NOMO-1 (cell line): ENCODE results near the gene CYP2J2.
"Not testable (repeated sequence)": the region's sequence is repeated elsewhere in the genome, so short reads cannot be mapped to it uniquely, and the experiment has no call there.

ENCODE experiments used
- DNase-seq, 2 experiments: peaks; one replicate each; lab custom pipeline; 2025; ENCODE audit not compliant: unreplicated experiment in 2 of 2; lab: John Stamatoyannopoulos, UW

Gene CYP2J2

GRCh38 chr1:59877108-59877682 lies 49.4 kb downstream of the CYP2J2 start:
- DNase-seq, result no peak

- DNase-seq, result no peak
These were observed 54.8 kb downstream of the CYP2J2 start for GRCh38 chr1:59871746-59872145.

GRCh38 chr1:59866462-59866861 lies 60.1 kb downstream of the CYP2J2 start:
- DNase-seq, result no peak

GRCh38 chr1:59857679-59858354 lies 68.8 kb downstream of the CYP2J2 start:
- no peak for DNase-seq

GRCh38 chr1:59856725-59857338 lies 69.7 kb downstream of the CYP2J2 start:
- DNase-seq, result no peak

GRCh38 chr1:59855297-59855696 lies 71.3 kb downstream of the CYP2J2 start:
- not testable (repeated sequence) for DNase-seq

GRCh38 chr1:59852117-59852516 lies 74.5 kb downstream of the CYP2J2 start:
- DNase-seq, result no peak

GRCh38 chr1:59846895-59847282 lies 79.7 kb downstream of the CYP2J2 start:
- DNase-seq, result no peak

- no peak for DNase-seq
These were observed 80.2 kb downstream of the CYP2J2 start for GRCh38 chr1:59846209-59846894.

GRCh38 chr1:59845091-59845490 lies 81.5 kb downstream of the CYP2J2 start:
- DNase-seq, result no peak
